Measurements from ENCODE around the gene ASTN1. TPM values are rescaled to one million over a fixed set of nuclear protein-coding genes. Genes with fewer than 3 reads are reported as not detected.

The ASTN1 gene
- total RNA-seq, 1 experiment from 2014 or later: not detected

DNA sequence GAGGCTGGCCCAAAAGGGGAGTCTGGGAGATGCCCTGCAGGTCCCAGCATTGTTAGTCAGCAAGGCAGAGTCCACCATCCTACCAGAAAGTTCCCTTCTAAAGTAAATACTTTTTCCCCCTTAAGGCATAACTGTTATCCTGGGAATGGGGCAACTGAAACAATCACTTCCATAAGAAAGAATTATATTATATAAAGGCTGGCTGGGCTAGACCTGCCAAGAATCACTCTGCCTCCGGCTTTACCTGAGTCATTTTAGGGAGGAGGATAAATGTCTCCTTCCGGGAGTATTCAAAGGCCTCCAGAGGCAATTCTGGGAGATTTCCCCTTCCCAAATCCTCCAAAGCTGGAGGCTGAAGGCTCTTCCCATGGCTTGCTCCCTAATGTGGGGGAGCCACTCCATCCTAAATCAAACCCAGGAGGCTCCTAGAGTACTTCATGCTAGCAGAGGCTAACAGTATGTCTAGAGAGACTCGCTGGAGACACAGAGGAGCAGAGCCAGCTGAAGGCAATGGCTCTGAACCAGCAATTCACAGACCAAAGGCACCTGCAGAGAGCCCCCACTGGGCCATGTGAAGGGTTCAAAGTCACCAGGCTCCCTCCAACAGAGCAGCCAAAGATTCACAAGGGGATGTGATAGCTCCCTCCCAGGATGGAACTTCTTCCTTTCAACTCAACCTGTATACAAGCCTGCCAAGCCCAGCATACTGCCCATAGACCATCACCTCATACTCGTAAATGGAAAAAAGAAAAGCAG, 116.0 kb downstream of the ASTN1 start:
- peaks cover 14% of the 10 kb centered on the region; the same call in 1 of the 2 replicates for H3K27me3 ChIP-seq (ENCODE audit: insufficient read depth, low read depth)
- no peak overlapping the region for H3K27ac ChIP-seq
- no peaks in the 10 kb centered on the region for H3K36me3 ChIP-seq (ENCODE audit: low read depth)
- CTCF ChIA-PET: no interaction called here
- H3K79me2 ChIP-seq (ENCODE audit: low read depth): no peaks in the 10 kb centered on the region
- no peaks in the 10 kb centered on the region for H3K4me1 ChIP-seq (replicated peaks; ENCODE audit: insufficient read depth)
- no peak overlapping the region for H2AFZ ChIP-seq
- BruUV-seq (replicated peaks): no TSS peak
- no peaks in the 10 kb centered on the region for H3K9me3 ChIP-seq (ENCODE audit: insufficient read depth, low read depth)
- DNase-seq: no peak
- H3K4me3 ChIP-seq: no peak overlapping the region
- H3F3A ChIP-seq (ENCODE audit: insufficient read depth, low read depth): no peaks in the 10 kb centered on the region
- POLR2A ChIA-PET (ENCODE audit: unreplicated experiment): no interaction called here
- H4K20me1 ChIP-seq (ENCODE audit: insufficient read depth): no peaks in the 10 kb centered on the region
- H3K9me2 ChIP-seq (ENCODE audit: insufficient read depth): no peaks in the 10 kb centered on the region
- H3K4me2 ChIP-seq: no peak overlapping the region
- intact Hi-C loops (cut with micrococcal nuclease; ENCODE audit: unreplicated experiment): no loop called here
- TF ChIP-seq EZH2 (IDR thresholded peaks at IDR 0.05; ENCODE audit: low read depth): no peak
- TF ChIP-seq, protein P1, sequence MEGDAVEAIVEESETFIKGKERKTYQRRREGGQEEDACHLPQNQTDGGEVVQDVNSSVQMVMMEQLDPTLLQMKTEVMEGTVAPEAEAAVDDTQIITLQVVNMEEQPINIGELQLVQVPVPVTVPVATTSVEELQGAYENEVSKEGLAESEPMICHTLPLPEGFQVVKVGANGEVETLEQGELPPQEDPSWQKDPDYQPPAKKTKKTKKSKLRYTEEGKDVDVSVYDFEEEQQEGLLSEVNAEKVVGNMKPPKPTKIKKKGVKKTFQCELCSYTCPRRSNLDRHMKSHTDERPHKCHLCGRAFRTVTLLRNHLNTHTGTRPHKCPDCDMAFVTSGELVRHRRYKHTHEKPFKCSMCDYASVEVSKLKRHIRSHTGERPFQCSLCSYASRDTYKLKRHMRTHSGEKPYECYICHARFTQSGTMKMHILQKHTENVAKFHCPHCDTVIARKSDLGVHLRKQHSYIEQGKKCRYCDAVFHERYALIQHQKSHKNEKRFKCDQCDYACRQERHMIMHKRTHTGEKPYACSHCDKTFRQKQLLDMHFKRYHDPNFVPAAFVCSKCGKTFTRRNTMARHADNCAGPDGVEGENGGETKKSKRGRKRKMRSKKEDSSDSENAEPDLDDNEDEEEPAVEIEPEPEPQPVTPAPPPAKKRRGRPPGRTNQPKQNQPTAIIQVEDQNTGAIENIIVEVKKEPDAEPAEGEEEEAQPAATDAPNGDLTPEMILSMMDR (conservative IDR thresholded peaks at IDR 0.05): no peak

DNA sequence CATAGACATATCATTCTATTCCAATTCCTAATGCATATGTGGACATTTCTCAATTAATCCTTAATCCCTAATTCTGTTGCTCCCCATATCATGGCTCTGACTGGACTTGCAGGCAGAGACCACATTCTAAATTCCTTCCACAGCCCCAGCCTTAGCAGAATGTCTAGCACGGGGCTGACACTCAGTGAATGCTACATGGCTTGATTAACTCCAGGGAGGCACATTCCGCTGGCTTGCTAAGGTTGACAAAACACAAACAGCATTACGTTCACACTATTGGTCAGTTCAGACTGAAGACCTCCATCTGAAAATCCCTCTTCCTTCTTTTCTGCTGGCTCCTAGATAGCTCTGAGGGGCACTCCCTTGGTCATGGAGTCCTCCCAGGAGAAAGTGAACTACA, 119.4 kb downstream of the ASTN1 start:
- Histone ChIP-seq H3K27ac (no peak overlapping the region), H3K79me2 (ENCODE audit: low read depth) (no peaks in the 10 kb centered on the region), H3K9me2 (ENCODE audit: insufficient read depth) (no peaks in the 10 kb centered on the region), H3K4me3 (no peak overlapping the region), H3K9me3 (ENCODE audit: insufficient read depth, low read depth) (no peaks in the 10 kb centered on the region), H3K4me2 (no peak overlapping the region), H3K4me1 (replicated peaks; ENCODE audit: insufficient read depth) (no peaks in the 10 kb centered on the region), H2AFZ (no peak overlapping the region), H3K27me3 (ENCODE audit: insufficient read depth, low read depth) (peaks cover 14% of the 10 kb centered on the region; the same call in 1 of the 2 replicates), H4K20me1 (ENCODE audit: insufficient read depth) (no peaks in the 10 kb centered on the region), H3F3A (ENCODE audit: insufficient read depth, low read depth) (no peaks in the 10 kb centered on the region), H3K36me3 (ENCODE audit: low read depth) (no peaks in the 10 kb centered on the region)
- TF ChIP-seq, protein P1 (conservative IDR thresholded peaks at IDR 0.05): no peak
- TF ChIP-seq EZH2 (IDR thresholded peaks at IDR 0.05; ENCODE audit: low read depth): no peak
- ChIA-PET POLR2A (ENCODE audit: unreplicated experiment) (no interaction called here), CTCF (no interaction called here)
- intact Hi-C loops (cut with micrococcal nuclease; ENCODE audit: unreplicated experiment): no loop called here
- no peak for DNase-seq
- BruUV-seq (replicated peaks): no TSS peak

DNA sequence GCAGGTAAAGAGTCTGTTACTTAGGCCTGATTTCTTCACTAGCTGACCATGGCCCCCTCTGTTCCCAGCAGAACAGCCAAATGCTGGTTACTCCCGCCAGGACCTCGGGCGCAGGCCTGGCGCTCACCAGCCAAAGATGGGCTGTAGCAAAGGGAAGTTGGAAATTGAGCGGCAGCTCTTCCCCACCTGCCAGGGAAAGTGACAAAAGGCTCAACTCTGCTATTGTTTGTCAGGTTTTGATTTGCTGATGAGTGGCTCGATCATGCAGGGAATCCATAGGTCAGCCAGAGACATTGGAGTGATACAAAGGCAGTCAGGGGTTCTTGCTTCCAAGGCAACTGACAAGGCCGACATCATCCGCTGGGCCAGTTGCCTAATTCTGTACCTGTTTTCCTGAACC, 120.1 kb downstream of the ASTN1 start:
- CTCF ChIA-PET: no interaction called here
- H3F3A ChIP-seq (ENCODE audit: insufficient read depth, low read depth): no peaks in the 10 kb centered on the region
- POLR2A ChIA-PET (ENCODE audit: unreplicated experiment): no interaction called here
- no peaks in the 10 kb centered on the region for H3K9me3 ChIP-seq (ENCODE audit: insufficient read depth, low read depth)
- intact Hi-C loops (cut with micrococcal nuclease; ENCODE audit: unreplicated experiment): no loop called here
- H3K4me2 ChIP-seq: no peak overlapping the region
- no TSS peak for BruUV-seq (replicated peaks)
- H3K4me1 ChIP-seq (replicated peaks; ENCODE audit: insufficient read depth): no peaks in the 10 kb centered on the region
- no peak overlapping the region for H3K4me3 ChIP-seq
- no peak for TF ChIP-seq EZH2 (IDR thresholded peaks at IDR 0.05; ENCODE audit: low read depth)
- TF ChIP-seq, protein P1 (conservative IDR thresholded peaks at IDR 0.05): no peak
- H3K36me3 ChIP-seq (ENCODE audit: low read depth): no peaks in the 10 kb centered on the region
- H3K27me3 ChIP-seq (ENCODE audit: insufficient read depth, low read depth): peaks cover 14% of the 10 kb centered on the region; the same call in 1 of the 2 replicates
- H2AFZ ChIP-seq: no peak overlapping the region
- DNase-seq: no peak
- no peaks in the 10 kb centered on the region for H4K20me1 ChIP-seq (ENCODE audit: insufficient read depth)
- no peak overlapping the region for H3K27ac ChIP-seq
- H3K9me2 ChIP-seq (ENCODE audit: insufficient read depth): no peaks in the 10 kb centered on the region
- H3K79me2 ChIP-seq (ENCODE audit: low read depth): no peaks in the 10 kb centered on the region
